Measurements from ENCODE around the gene CCSER2. TPM values are rescaled to one million over a fixed set of nuclear protein-coding genes. Genes with fewer than 3 reads are reported as not detected.

The CCSER2 gene
- total and polyA plus RNA-seq, 8 donors = 7.0 to 87.9 (median 27.1) TPM

DNA sequence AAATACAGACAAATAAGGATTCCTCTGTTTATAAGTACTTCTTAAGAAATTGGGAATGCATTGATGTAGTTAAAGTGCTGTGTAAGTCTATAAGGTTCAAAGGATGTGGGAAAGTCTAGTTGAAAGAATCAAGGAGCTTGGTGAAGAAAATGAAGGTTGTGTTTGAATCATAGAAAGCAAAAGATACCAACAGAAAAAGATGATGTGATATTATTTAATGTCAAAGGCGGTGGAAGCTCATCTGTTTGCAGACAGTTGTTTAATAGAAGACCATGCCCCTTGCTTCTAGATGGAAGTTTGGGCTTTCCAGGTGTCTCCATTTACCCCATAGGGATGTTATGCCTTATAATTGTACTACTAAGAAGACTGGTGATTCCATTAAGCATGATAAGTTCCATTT, 150.3 kb downstream of the CCSER2 start:
- WGBS, 5 donors = 94 to 100% (median 95%) methylated on average over 1 of the region's 1 CpG
- H3K36me3 ChIP-seq = peaks cover 0 to 12% (median 5%) of the 10 kb centered on the region in 4 donors
- TF ChIP-seq EP300 (IDR thresholded peaks at IDR 0.05) (no peak), POLR2AphosphoS5 (IDR thresholded peaks at IDR 0.05) (no peak), POLR2A (IDR thresholded peaks at IDR 0.05) (no peak)
- TF ChIP-seq, protein P1, sequence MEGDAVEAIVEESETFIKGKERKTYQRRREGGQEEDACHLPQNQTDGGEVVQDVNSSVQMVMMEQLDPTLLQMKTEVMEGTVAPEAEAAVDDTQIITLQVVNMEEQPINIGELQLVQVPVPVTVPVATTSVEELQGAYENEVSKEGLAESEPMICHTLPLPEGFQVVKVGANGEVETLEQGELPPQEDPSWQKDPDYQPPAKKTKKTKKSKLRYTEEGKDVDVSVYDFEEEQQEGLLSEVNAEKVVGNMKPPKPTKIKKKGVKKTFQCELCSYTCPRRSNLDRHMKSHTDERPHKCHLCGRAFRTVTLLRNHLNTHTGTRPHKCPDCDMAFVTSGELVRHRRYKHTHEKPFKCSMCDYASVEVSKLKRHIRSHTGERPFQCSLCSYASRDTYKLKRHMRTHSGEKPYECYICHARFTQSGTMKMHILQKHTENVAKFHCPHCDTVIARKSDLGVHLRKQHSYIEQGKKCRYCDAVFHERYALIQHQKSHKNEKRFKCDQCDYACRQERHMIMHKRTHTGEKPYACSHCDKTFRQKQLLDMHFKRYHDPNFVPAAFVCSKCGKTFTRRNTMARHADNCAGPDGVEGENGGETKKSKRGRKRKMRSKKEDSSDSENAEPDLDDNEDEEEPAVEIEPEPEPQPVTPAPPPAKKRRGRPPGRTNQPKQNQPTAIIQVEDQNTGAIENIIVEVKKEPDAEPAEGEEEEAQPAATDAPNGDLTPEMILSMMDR (IDR thresholded peaks at IDR 0.05) = no peak
- H3K9me3 ChIP-seq = no peaks in the 10 kb centered on the region
- H3K4me1 ChIP-seq = peaks cover 0 to 6% (median 2%) of the 10 kb centered on the region in 4 donors
- intact Hi-C loops (cut with DNase I; ENCODE audit: low total_unique reads) = no loop called here
- no peak overlapping the region for H3K4me3 ChIP-seq
- no peaks in the 10 kb centered on the region for H3K27me3 ChIP-seq
- H3K27ac ChIP-seq = no peak overlapping the region
- no peak for DNase-seq

DNA sequence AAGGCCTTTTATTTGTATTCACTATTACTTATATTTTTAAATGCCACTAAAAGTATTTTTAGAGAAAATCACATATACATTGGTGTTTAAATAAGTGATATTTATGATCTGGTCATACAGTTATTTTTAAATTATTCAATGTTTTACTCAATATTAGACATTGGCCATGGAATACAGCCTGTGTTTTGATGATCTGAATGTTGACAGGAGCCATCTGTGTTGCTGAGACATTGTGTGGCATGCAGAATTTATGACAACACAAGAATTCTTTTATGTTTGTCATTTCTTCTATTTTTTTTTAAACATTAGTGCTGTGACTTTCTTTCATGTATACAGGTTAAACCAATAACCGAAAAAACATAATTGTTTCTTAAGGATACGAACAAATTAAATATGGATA, 156.2 kb downstream of the CCSER2 start:
- no peak for DNase-seq
- H3K4me1 ChIP-seq = peaks cover 0 to 1% (median 0%) of the 10 kb centered on the region in 4 donors
- no peak overlapping the region for H3K27ac ChIP-seq
- intact Hi-C loops (cut with DNase I; ENCODE audit: low total_unique reads) = no loop called here
- peaks cover 0 to 18% (median 9%) of the 10 kb centered on the region in 4 donors for H3K36me3 ChIP-seq
- no peaks in the 10 kb centered on the region for H3K9me3 ChIP-seq
- 93 to 98% (median 96%) methylated on average over 2 of the region's 2 CpGs for WGBS, 5 donors
- TF ChIP-seq, protein P1 (IDR thresholded peaks at IDR 0.05) = no peak
- TF ChIP-seq POLR2AphosphoS5 (IDR thresholded peaks at IDR 0.05) = no peak
- no peak for TF ChIP-seq EP300 (IDR thresholded peaks at IDR 0.05)
- no peak for TF ChIP-seq POLR2A (IDR thresholded peaks at IDR 0.05)
- H3K4me3 ChIP-seq = no peak overlapping the region
- H3K27me3 ChIP-seq = no peaks in the 10 kb centered on the region

DNA sequence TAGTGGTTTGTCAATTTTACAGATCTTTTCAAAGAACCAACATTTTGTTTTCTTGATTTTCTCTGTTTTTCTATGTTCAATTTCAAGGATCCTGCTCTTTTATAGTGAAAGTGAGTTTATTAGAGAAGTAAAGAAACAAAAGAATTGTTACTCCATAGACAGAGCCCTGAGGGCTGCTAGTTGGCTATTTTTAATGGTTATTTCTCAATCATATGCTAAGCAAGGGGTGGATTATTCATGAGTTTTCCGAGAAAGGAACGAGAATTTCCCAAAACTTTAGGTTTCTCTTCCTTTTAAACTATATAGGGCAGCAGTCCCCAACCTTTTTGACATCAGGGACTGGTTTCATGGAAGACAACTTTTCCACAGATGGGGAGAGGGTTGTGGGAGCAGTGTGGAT, 165.0 kb downstream of the CCSER2 start:
- WGBS, 5 donors = 85 to 99% (median 94%) methylated on average over 2 of the region's 2 CpGs

DNA sequence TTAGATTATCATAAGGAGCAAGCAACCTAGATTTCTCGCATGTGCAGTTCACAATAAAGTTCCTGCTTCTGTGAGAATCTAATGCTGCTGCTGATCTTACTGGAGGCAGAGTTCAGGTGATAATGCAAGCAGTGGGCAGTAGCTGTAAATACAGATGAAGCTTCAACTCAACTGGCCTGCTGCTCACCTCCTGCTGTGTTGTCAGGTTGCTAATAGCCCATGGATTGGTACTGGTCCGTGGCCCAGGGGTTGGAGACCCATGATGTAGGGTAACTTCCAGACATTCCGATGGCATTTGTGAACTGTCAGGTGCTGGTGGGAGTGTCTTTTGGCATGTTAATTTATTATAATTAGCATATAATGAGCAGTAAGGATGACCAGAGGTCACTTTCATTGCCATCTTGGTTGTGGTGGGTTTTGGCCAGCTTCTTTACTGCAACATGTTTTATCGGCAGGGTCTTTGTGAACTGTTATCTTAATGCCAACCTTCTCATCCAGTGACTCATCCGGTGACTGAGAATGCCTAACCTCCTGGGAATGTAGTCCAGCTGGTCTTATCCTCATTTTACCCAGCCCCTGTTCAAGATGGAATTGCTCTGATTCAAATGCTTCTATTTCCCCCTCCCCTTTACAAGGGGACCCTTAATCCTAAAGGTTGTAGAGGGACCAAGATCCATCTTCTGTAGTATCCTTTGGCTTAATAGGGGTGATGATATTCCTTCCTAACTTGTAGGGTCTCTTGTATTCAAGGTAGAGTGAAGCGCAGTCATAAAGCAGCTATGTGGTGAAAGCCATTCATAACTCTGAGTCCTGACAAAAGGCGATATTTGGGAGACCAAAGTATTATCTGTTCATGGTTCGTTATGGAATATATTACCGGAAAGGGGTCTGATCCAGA, 165.8 kb downstream of the CCSER2 start:
- peaks cover 0 to 25% (median 9%) of the 10 kb centered on the region in 4 donors for H3K4me1 ChIP-seq
- no peaks in the 10 kb centered on the region for H3K27me3 ChIP-seq
- DNase-seq = no peak
- H3K36me3 ChIP-seq = peaks cover 0 to 16% (median 11%) of the 10 kb centered on the region in 4 donors
- 83 to 90% (median 86%) methylated on average over 9 of the region's 9 CpGs for WGBS, 5 donors
- intact Hi-C loops (cut with DNase I; ENCODE audit: low total_unique reads) = no loop called here
- H3K9me3 ChIP-seq = no peaks in the 10 kb centered on the region
- TF ChIP-seq POLR2AphosphoS5 (IDR thresholded peaks at IDR 0.05) (no peak), EP300 (IDR thresholded peaks at IDR 0.05) (no peak), POLR2A (IDR thresholded peaks at IDR 0.05) (no peak)
- TF ChIP-seq, protein P1 (IDR thresholded peaks at IDR 0.05) = no peak
- H3K27ac ChIP-seq = no peak overlapping the region
- H3K4me3 ChIP-seq = no peak overlapping the region

More for the DNA sequence above, 165.0 kb downstream of the CCSER2 start:
- DNase-seq = no peak
- peaks cover 0 to 16% (median 11%) of the 10 kb centered on the region in 4 donors for H3K36me3 ChIP-seq
- intact Hi-C loops (cut with DNase I; ENCODE audit: low total_unique reads) = no loop called here
- peaks cover 0 to 25% (median 9%) of the 10 kb centered on the region in 4 donors for H3K4me1 ChIP-seq
- no peaks in the 10 kb centered on the region for H3K27me3 ChIP-seq
- no peaks in the 10 kb centered on the region for H3K9me3 ChIP-seq
- no peak overlapping the region for H3K27ac ChIP-seq
- no peak overlapping the region for H3K4me3 ChIP-seq
- no peak for TF ChIP-seq POLR2AphosphoS5 (IDR thresholded peaks at IDR 0.05)
- TF ChIP-seq EP300 (IDR thresholded peaks at IDR 0.05) = no peak
- TF ChIP-seq, protein P1 (IDR thresholded peaks at IDR 0.05) = no peak
- no peak for TF ChIP-seq POLR2A (IDR thresholded peaks at IDR 0.05)
